ENCODE results near the gene DEGS1.
A peak's percentile ranks its signal among the peaks of the same experiment; 100 is the strongest.
"Not testable (repeated sequence)": the region's sequence is repeated elsewhere in the genome, so short reads cannot be mapped to it uniquely, and the experiment has no call there.

The DEGS1 gene

DNA sequence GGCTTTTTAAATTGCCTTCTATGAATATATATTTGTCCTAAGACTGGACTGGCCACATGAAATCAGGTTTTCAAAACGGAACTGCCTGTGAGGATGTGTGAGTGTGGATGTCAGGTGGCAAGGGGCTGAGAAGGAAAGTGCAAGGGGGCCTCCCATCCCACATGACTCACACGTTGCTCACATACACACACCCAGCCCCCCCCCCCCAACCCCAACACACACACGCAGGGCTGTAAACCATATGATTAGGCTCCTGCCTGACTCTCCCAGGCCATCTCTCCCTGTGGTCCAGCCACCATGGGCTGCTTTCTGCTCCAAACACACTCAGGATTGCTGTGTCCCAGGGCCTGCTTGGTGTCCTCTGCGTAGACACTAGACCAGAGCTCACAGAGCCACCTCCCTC lies 22.4 kb downstream of the DEGS1 start:
- ChIA-PET POLR2A (ENCODE audit: low non-redundant PET) (no interaction called here), CTCF (no interaction called here)
- peak; percentile 60 for DNase-seq (ENCODE audit: low spot score)
- no peak for TF ChIP-seq CTCF (conservative IDR thresholded peaks at IDR 0.05; ENCODE audit: low read depth)
- peak overlapping the region; percentile 49 for H3K27ac ChIP-seq

DNA sequence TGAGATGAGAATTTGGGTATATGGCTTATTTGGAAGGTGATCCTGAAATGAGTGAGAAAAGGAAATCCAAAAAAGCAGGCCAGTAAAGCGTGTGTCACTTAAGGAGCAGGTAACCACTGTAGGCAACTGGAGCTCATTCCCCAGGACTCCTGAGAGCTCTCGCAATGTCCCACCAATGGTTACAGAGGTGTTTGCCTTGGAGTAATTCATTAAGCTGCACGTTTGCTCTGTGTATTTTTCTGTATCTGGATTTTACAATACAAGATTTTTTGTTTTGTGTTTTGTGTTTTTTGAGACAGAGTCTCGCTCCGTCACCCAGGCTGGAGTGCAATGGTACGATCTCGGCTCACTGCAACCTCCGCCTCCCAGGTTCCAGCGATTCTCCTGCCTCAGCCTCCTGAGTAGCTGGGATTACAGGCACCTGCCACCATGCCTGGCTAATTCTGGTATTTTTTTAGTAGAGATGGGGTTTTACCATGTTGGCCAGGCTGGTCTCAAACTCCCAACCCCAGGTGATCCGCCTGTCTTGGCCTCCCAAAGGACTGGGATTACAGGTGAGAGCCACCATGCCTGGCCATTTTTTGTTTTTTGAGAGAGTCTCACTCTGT lies 23.0 kb downstream of the DEGS1 start:
- DNase-seq (ENCODE audit: low spot score); POLR2A ChIA-PET (ENCODE audit: low non-redundant PET); H3K27ac ChIP-seq: not testable (repeated sequence)
- CTCF ChIA-PET: interaction anchor here (0.6 kb wide), 1 partner anchor 55 kb away, joined by 4 read pairs; no protein-coding TSS in a partner anchor

- ChIA-PET CTCF (no interaction called here), POLR2A (ENCODE audit: low non-redundant PET) (no interaction called here)
- H3K27ac ChIP-seq: no peak overlapping the region
- DNase-seq (ENCODE audit: low spot score): peak; percentile 43
- no peak for TF ChIP-seq CTCF (conservative IDR thresholded peaks at IDR 0.05; ENCODE audit: low read depth)
Observed at GRCh38 chr1:224211206-224211962, 28.3 kb downstream of the DEGS1 start.

DNA sequence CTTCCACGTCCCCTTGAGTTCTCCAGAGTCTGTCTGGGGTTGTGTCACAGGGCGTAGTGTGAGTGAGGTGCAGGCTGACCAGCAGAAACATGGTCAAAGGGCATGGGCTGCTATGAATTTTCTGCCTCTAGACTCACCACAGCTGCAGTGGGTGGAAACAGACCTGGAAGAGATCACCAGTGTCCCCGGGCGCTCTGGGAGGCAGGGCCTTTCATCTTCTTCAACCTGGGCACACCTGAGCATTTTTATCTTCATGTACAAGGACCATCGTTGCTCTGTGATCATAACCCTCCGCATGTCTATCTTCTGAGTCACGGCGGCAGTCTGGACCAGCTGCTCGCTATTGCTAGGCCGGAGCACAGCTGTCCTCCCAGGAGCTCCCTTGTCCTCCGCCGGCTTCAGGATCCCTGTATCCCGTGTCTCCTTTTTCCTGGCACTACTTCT lies 29.6 kb downstream of the DEGS1 start:
- POLR2A ChIA-PET (ENCODE audit: low non-redundant PET): no interaction called here
- CTCF ChIA-PET: no interaction called here
- no peak for DNase-seq (ENCODE audit: low spot score)
- H3K27ac ChIP-seq: no peak overlapping the region
- TF ChIP-seq CTCF (conservative IDR thresholded peaks at IDR 0.05; ENCODE audit: low read depth): no peak

DNA sequence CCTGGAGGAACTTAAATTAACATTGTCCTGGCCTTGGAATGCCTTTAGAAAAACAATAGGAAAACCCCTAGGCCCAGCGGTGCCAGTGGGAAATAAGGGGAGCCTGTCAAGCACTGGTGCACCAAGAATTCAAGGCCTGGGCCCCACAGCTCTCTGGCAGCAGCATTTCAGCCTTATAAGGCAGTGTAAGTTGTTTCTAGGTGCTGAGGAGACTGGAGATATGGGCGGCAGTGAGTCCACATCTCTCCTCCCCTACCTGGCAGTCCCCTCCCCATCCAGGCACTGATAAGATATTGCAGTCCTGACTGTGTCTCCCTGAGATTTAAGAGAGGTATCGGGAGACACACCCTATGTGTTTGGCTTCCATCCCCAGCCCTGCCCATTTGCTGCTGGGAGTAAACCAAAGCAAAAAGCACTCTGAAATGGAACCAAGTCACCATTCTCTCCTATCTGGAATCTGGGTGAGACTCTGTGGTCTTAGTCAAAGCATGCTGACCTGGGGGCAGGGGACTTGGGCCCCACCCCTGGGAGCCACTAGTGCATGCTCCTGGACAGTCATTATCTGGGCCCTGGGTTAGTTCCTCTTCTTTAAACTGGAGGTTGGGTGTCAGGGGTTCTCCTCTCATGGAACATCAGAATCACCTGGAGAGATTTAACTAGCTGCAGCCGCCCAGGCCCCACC lies 30.5 kb downstream of the DEGS1 start:
- H3K27ac ChIP-seq: 0 out of 2 replicates have a peak overlapping the region, but pooled peaks have one; percentile 2
- ChIA-PET CTCF (no interaction called here), POLR2A (ENCODE audit: low non-redundant PET) (no interaction called here)
- DNase-seq (ENCODE audit: low spot score): no peak
- no peak for TF ChIP-seq CTCF (conservative IDR thresholded peaks at IDR 0.05; ENCODE audit: low read depth)

GRCh38 chr1:224216382-224216781 lies 33.3 kb downstream of the DEGS1 start:
- CTCF ChIA-PET: no interaction called here
- no peak for DNase-seq (ENCODE audit: low spot score)
- POLR2A ChIA-PET (ENCODE audit: low non-redundant PET): no interaction called here
- TF ChIP-seq CTCF (conservative IDR thresholded peaks at IDR 0.05; ENCODE audit: low read depth): no peak
- no peak overlapping the region for H3K27ac ChIP-seq

Data from RWPE1 (cell line).